Testis (tissue), 2 donors: Measurements from ENCODE around the gene ELAPOR1.

Experiments used
- CTCF ChIP-seq, 3 experiments: fragments of 450-650 bp in 2 of 3; fragments of 200-600 bp in 1 of 3; sonication (generic) in 1 of 3; IDR thresholded peaks; one replicate each; pipeline ENCODE4 v1.5.1; 2016 to 2019; ENCODE audit warnings: antibody characterized with exemption in 3 of 3, mild to moderate bottlenecking in 2 of 3, moderate library complexity in 1 of 3
- POLR2A ChIP-seq: fragments of 450-650 bp; IDR thresholded peaks from one replicate; pipeline ENCODE4 v1.6.1; 2017; ENCODE audit warnings: antibody characterized with exemption, mild to moderate bottlenecking, moderate library complexity

GRCh38 chr1:109118089-109118488, 4.2 kb downstream of the ELAPOR1 start:
- TF ChIP-seq CTCF (IDR thresholded peaks at IDR 0.05) (no peak), POLR2A (no peak)
